Liver (tissue), 9 donors: ENCODE data around the gene COG4. TPM values are rescaled to one million over a fixed set of nuclear protein-coding genes. Genes with fewer than 3 reads are reported as not detected.
"Not testable (repeated sequence)": the region's sequence is repeated elsewhere in the genome, so short reads cannot be mapped to it uniquely, and the experiment has no call there.

Experiments used
- DNase-seq: peaks from one replicate; pipeline ENCODE4 v3.0.0-alpha.2; 2017; ENCODE audit warnings: low spot score
- H3K27ac ChIP-seq, 2 donors: one replicate each; pipeline ENCODE4 v1.7.0; 2013; ENCODE audit warnings: inconsistent platforms in 2 of 2, low read length in 2 of 2, control low read depth in 1 of 2, low read depth in 1 of 2, mild to moderate bottlenecking in 1 of 2
- H3K27me3 ChIP-seq, 4 donors: one replicate each; pipeline versions ENCODE4 v1.6.1 to v1.7.0; 2013; ENCODE audit warnings: low read length in 3 of 4, inconsistent platforms in 1 of 4, mild to moderate bottlenecking in 1 of 4, moderate library complexity in 1 of 4; ENCODE audit not compliant: control insufficient read depth in 4 of 4, insufficient read depth in 4 of 4
- H3K36me3 ChIP-seq, 4 donors: one replicate each; pipeline versions ENCODE4 v1.6.1 to v1.7.0; 2013; ENCODE audit warnings: low read length in 3 of 4, mild to moderate bottlenecking in 3 of 4, low read depth in 1 of 4, moderate library complexity in 1 of 4; ENCODE audit not compliant: control insufficient read depth in 4 of 4, insufficient read depth in 3 of 4
- H3K4me1 ChIP-seq, 4 donors: one replicate each; pipeline versions ENCODE4 v1.6.1 to v1.7.0; 2013; ENCODE audit warnings: low read length in 3 of 4, mild to moderate bottlenecking in 3 of 4, moderate library complexity in 1 of 4; ENCODE audit not compliant: control insufficient read depth in 4 of 4, insufficient read depth in 4 of 4
- H3K4me3 ChIP-seq, 3 donors: one replicate each; pipeline versions ENCODE4 v1.6.1 to v1.7.0; 2013; ENCODE audit warnings: low read length in 3 of 3, control low read depth in 1 of 3, low read depth in 1 of 3, mild to moderate bottlenecking in 1 of 3
- H3K9ac ChIP-seq, 2 donors: one replicate each; pipeline ENCODE4 v1.7.0; 2013; ENCODE audit warnings: low read length in 2 of 2, mild to moderate bottlenecking in 2 of 2, moderate library complexity in 2 of 2, control low read depth in 1 of 2, low read depth in 1 of 2
- H3K9me3 ChIP-seq, 4 donors: one replicate each; pipeline versions ENCODE4 v1.6.1 to v1.7.0; 2013; ENCODE audit warnings: low read length in 3 of 4; ENCODE audit not compliant: control insufficient read depth in 4 of 4
- ATF3 ChIP-seq: IDR thresholded peaks from 2 replicates; pipeline ENCODE4 v1.6.1; 2016; ENCODE audit warnings: antibody characterized with exemption
- CTCF ChIP-seq: fragments of 150-350 bp; IDR thresholded peaks from 2 replicates; pipeline ENCODE4 v1.5.1; 2017; ENCODE audit warnings: improper control_type of control experiment, low read depth, low read length; ENCODE audit not compliant: missing input control
- EGR1 ChIP-seq, 2 donors: IDR thresholded peaks; 2 replicates each; pipeline ENCODE4 v1.6.1; 2016 to 2018; ENCODE audit warnings: antibody characterized with exemption in 2 of 2, low read depth in 2 of 2
- FOXA1 ChIP-seq: IDR thresholded peaks from 2 replicates; pipeline ENCODE4 v1.6.1; 2016; ENCODE audit warnings: antibody characterized with exemption
- FOXA2 ChIP-seq: IDR thresholded peaks from 2 replicates; pipeline ENCODE4 v1.6.1; 2016; ENCODE audit warnings: antibody characterized with exemption
- GABPA ChIP-seq, 2 donors: IDR thresholded peaks in 1 of 2; conservative IDR thresholded peaks in 1 of 2; 2 replicates each; pipeline ENCODE4 v1.6.1; 2016; ENCODE audit warnings: antibody characterized with exemption in 2 of 2, mild to moderate bottlenecking in 1 of 2, moderate library complexity in 1 of 2
- HNF4A ChIP-seq, 2 donors: conservative IDR thresholded peaks; 2 replicates each; pipeline ENCODE4 v1.6.1; 2016; ENCODE audit warnings: antibody characterized with exemption in 2 of 2, mild to moderate bottlenecking in 2 of 2
- HNF4G ChIP-seq: IDR thresholded peaks from 2 replicates; pipeline ENCODE4 v1.6.1; 2016; ENCODE audit warnings: antibody characterized with exemption
- JUND ChIP-seq, 2 donors: IDR thresholded peaks; 2 replicates each; pipeline ENCODE4 v1.6.1; 2016; ENCODE audit warnings: antibody characterized with exemption in 2 of 2
- MAX ChIP-seq: IDR thresholded peaks from 2 replicates; pipeline ENCODE4 v1.6.1; 2016; ENCODE audit warnings: antibody characterized with exemption
- NR2F2 ChIP-seq: IDR thresholded peaks from 2 replicates; pipeline ENCODE4 v1.6.1; 2016; ENCODE audit warnings: antibody characterized with exemption
- RAD21 ChIP-seq, 2 donors: IDR thresholded peaks; 2 replicates each; pipeline ENCODE4 v1.6.1; 2016; ENCODE audit warnings: antibody characterized with exemption in 2 of 2, mild to moderate bottlenecking in 2 of 2
- REST ChIP-seq: IDR thresholded peaks from 2 replicates; pipeline ENCODE4 v1.6.1; 2016; ENCODE audit warnings: antibody characterized with exemption, mild to moderate bottlenecking
- RXRA ChIP-seq, 2 donors: IDR thresholded peaks; 2 replicates each; pipeline ENCODE4 v1.6.1; 2017 to 2018; ENCODE audit warnings: antibody characterized with exemption in 2 of 2, mild to moderate bottlenecking in 1 of 2
- SP1 ChIP-seq: IDR thresholded peaks from 2 replicates; pipeline ENCODE4 v1.6.1; 2018; ENCODE audit warnings: antibody characterized with exemption, mild to moderate bottlenecking
- TAF1 ChIP-seq: conservative IDR thresholded peaks from 2 replicates; pipeline ENCODE4 v1.6.1; 2016; ENCODE audit warnings: antibody characterized with exemption, mild to moderate bottlenecking
- YY1 ChIP-seq: IDR thresholded peaks from 2 replicates; pipeline ENCODE4 v1.6.1; 2016; ENCODE audit warnings: antibody characterized with exemption, mild to moderate bottlenecking
- ZBTB33 ChIP-seq: IDR thresholded peaks from 2 replicates; pipeline ENCODE4 v1.6.1; 2016; ENCODE audit warnings: antibody characterized with exemption
- whole genome bisulfite sequencing: extraction: QIAGEN DNeasy Blood & Tissue Kit; methylation state at CpG from one replicate; pipeline ENCODE4 v1.1.7; 2013; 5-methylcytosine and 5-hydroxymethylcytosine counted together
- polyA plus RNA-seq, 2 donors: library from polyadenylated mRNA; stranded (reverse) in 1 of 2; unstranded in 1 of 2; fragments of 200-250 nt in 1 of 2; fragments of >200 nt in 1 of 2; fragmentation: Nextera tagmentation in 1 of 2; extraction: Ambion mirVana in 1 of 2; gene quantifications; one replicate each; pipeline versions ENCODE4 v1.2.1 to v1.2.3, GENCODE V29; 2013 to 2015
- total RNA-seq, 2 donors: library from RNA; depleted of rRNA; stranded (reverse); fragments of >200 nt; gene quantifications; one replicate each; pipeline ENCODE4 v1.2.3, GENCODE V29; 2014
- donor health status: healthy.
- donor health status: healthy.
- donor health status: healthy.
- donor health status: healthy.
- donor health status: healthy.

The COG4 gene
- total and polyA plus RNA-seq, 4 donors, result 15.3 to 59.5 (median 27.2) TPM

- Histone ChIP-seq H3K4me3 (no peak overlapping the region), H3K4me1 (peaks cover 1 to 34% (median 20%) of the 10 kb centered on the region in 4 donors), H3K27me3 (no peaks in the 10 kb centered on the region), H3K9me3 (no peaks in the 10 kb centered on the region), H3K36me3 (peaks cover 10 to 25% (median 24%) of the 10 kb centered on the region in 4 donors), H3K27ac (no peak overlapping the region), H3K9ac (no peak overlapping the region)
- 82% methylated on average over 6 of the region's 6 CpGs for WGBS
- DNase-seq, result no peak
- TF ChIP-seq RXRA (IDR thresholded peaks at IDR 0.05), result no peak
- no peak for TF ChIP-seq FOXA2
- TF ChIP-seq ZBTB33, result no peak
- no peak for TF ChIP-seq HNF4G
- TF ChIP-seq RAD21 (IDR thresholded peaks at IDR 0.05), result no peak
- no peak for TF ChIP-seq REST
- TF ChIP-seq GABPA (IDR thresholded peaks at IDR 0.05 in 1 of 2, conservative IDR thresholded peaks at IDR 0.05 in 1 of 2), result no peak
- no peak for TF ChIP-seq FOXA1
- TF ChIP-seq CTCF, result no peak
- TF ChIP-seq HNF4A (conservative IDR thresholded peaks at IDR 0.05), result no peak
- TF ChIP-seq EGR1 (IDR thresholded peaks at IDR 0.05; ENCODE audit: low read depth in 2 of 2), result no peak
- no peak for TF ChIP-seq MAX
- TF ChIP-seq SP1, result no peak
- TF ChIP-seq TAF1, result no peak
- no peak for TF ChIP-seq JUND (IDR thresholded peaks at IDR 0.05)
- no peak for TF ChIP-seq ATF3
- no peak for TF ChIP-seq YY1
- no peak for TF ChIP-seq NR2F2
These were observed 3.0 kb upstream of the COG4 start for GRCh38 chr16:70526403-70526802.

GRCh38 chr16:70524399-70524825 is 1.1 kb upstream of the COG4 start:
- Histone ChIP-seq H3K9ac (peak overlapping the region; percentile 97 to 100), H3K27ac (peak overlapping the region; percentile 81 to 92), H3K36me3 (peaks cover 2 to 16% (median 15%) of the 10 kb centered on the region in 4 donors), H3K4me3 (peak overlapping the region; percentile 85 to 100 (median 100)), H3K4me1 (peaks cover 1 to 34% (median 20%) of the 10 kb centered on the region in 4 donors)
- not testable (repeated sequence) for H3K9me3 ChIP-seq, H3K27me3 ChIP-seq, DNase-seq
- 2% methylated on average over 24 of the region's 24 CpGs for WGBS
